Islet precursor cell (in vitro differentiated cells): ENCODE measurements around the gene SC5D.
A peak's percentile ranks its signal among the peaks of the same experiment; 100 is the strongest.

Source experiments
- DNase-seq: peaks from one replicate; pipeline ENCODE4 v3.0.0-alpha.2; 2018

The SC5D gene, protein sequence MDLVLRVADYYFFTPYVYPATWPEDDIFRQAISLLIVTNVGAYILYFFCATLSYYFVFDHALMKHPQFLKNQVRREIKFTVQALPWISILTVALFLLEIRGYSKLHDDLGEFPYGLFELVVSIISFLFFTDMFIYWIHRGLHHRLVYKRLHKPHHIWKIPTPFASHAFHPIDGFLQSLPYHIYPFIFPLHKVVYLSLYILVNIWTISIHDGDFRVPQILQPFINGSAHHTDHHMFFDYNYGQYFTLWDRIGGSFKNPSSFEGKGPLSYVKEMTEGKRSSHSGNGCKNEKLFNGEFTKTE

DNA sequence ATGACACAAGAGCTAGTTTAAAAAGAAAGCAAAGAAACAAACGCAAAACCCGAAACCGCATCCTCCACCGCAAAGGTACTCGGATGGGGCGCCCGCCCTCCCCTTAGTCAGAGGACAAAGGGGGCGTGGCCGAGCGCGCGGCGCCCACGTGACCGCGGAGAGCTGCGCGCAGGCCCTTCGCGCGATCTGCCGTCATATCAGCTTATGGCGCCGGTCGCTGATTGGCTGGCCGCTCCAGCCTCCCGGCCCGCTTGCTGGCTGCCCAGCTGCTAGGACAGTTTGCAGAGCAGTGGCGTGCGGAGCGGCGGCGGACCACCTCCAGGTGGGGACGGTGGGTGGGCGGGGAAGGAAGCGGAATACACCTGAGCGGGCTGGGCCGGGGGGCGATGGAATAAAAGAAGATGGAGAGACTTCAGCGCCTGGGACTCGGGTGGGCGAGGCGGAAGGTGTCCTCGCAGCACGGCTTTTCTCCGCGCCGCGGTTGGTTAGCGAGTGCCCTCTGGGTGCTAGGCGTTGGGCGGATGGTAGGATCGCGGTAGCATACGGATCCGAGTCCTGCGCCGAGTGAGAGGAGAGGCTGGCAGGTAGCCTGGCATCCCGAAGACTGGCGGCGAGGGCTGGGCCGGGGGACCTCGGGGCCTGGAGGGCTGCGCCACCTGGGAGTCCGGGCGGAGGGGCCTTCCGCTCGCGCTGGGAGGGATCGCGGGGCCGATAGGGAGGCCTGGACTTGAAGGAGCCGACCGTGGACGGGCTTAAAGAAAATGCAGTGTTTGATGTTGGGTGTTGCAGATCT, at the start of gene SC5D:
TSS of gene SC5D (plus strand) at position 277 of the 793 bp plus-strand sequence. CDS start 10,605 bp downstream, outside the sequence.
- DNase-seq: peak; percentile 97

DNA sequence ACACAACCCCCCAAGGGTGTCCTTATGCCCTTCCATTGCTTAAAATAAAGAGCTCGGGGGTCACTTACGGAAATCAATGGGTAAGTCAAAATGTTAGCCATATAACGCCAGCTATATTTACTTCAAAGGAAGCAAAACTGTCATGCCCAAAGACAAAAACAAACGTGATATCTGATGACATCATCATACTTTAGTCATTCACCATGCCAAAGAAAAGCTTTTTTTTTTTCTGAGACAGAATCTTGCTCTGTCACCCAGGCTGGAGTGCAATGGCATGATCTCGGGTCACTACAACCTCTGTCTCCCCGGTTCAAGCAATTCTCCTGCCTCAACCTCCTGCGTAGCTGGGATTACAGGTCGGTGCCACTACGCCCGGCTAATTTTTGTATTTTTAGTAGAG, 47.7 kb upstream of the SC5D start:
- no peak for DNase-seq

DNA sequence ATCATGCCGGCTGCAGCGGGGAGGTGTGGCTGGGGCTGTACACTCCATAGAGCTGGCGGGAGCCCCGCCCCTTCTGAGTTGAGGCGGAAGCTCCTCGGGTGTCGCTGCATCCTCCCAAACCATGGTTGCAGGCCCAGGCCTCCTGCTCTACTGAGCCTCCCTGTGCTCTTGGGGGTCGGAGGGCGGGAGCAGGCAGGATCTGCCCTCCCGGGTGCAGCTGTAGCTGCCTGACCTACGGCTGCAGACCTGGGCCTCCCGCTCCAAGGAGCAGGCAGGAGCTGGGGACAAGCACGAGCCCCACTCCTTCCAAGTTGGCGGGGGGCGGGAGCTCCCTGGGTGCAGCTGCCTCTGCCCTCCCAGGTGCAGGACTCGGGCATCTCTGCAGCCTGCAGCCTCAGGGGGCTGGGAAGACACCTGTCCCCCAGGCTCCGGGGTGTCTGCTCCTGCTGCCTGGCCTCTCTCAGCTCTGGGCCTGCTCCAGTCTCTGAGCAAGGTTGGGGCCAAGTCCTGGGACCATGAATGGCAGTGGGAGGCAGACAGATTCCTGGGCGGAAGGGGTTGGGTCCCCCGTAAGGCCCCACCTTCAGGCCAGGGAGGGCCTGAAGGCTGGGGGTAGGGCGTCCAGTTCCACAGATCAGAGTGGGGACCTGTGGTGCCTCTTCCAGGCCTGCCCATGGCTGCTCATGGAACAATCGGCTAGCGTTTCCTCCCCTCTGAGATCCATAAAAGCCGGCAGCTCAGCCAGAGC, 46.4 kb upstream of the SC5D start:
- DNase-seq: peak; percentile 60

DNA sequence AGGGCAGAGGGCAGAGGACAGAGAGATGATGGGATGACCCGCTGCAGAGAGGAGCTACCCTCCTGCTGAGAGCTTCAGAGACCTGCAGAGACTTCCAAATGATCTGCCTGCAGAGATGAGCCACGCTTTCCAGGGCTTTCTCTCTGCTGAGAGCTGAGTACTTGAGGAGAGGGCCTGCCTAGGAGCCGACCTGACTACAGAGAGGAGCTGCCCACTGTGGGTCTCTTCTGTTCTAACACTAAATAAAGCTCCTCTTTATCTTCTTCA, 45.9 kb upstream of the SC5D start:
- DNase-seq: no peak

DNA sequence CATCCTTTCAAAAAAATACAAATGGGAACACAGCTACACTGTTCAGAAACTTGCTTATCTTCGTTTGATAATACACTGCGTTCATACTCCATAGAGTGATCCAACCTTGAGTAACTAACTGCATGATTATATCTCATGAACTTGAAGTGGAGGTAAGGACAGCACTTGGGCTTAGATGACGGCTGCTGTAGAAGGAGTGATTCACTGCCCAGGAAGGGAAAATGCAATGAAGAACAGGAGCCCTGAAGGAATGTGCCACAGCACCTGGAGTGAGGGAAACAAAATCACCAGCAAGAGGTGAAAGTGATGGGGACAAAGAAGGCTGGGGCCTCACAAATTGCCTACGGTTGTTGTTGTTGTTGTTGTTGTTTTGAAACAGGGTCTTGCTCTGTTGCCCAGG, 44.1 kb upstream of the SC5D start:
- DNase-seq: no peak

DNA sequence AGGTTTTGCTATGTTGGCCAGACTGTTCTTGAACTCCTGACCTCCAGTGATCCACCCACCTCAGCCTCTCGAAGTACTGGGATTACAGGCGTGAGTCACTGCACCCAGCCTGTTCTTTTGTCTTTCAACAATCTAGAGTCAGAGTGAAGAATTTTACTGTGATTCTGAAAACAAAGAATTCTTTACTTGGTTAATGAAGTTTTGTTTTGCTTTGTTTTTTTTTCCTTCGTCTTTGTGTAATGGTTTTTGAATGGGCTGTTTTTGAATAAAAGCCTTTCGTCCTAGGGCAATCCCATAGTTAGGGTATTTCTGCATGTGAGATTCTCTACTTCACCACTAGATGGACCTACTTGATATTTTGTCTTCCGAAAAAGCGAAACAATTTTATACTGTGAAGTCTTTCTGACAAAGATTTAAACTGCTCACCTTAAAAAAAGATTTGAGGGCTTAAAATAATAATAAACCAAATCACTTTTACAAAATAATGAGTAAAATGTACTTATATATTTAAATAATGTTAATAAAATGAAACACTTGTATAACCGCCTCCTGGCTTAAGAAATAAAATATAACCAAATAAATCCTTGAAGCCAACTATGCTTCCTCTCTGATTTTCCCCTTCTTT, 43.4 kb upstream of the SC5D start:
- peak; percentile 64 for DNase-seq

DNA sequence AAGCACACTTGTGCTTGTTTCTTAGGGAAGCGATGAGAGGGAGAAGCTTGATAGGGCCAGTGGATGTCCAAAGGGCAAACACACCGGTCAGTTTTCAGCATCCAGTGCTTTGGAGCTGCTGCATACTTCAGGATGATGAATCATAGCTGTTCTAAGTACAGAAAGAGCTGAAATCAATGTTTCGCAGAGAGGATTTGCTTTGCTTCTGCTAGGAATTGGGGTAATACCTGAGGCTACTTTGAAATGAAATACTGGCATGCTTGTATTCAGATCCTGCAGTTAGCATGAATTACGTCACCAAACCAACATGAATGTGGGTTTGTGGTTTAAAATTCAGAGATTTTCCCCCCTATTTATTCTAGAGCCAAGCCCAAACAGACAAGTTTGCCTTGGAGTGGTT, 41.7 kb upstream of the SC5D start:
- DNase-seq: no peak

DNA sequence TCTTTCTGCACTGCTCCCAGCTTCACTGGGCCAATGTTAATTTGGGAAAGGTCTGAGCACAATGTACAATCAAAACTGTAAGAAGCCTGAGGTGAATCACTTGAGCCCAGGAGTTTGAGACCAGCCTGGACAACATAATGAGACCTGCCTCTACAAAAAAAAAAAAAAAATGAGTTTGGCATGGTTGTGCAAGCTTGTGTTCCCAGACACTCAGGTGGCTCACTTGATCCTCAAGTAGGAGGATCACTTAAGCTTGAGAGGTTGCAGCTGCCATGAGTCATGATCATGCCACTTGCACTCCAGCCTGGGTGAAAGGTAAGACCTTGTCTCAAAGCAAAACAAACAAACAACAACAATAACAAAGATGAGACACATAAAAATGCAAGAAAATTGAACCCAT, 38.6 kb upstream of the SC5D start:
- no peak for DNase-seq

DNA sequence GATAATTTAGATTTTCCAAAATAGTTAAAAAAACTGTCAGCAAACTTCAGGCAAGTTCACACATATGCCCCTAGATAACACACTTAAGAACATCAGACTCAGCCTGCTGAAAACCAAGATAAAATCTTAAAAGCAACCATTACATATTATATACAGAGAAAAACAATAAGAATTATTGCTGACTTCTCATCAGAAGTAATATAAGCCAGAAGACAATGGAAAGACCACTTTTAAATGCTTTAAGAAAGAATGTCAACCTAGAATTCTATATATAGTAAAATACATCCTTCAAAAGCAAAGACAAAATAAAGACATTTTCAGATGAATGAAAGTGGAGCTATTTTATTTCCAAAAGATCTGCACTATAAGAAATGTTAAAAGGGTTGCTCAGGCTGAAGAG, 37.8 kb upstream of the SC5D start:
- DNase-seq: no peak

DNA sequence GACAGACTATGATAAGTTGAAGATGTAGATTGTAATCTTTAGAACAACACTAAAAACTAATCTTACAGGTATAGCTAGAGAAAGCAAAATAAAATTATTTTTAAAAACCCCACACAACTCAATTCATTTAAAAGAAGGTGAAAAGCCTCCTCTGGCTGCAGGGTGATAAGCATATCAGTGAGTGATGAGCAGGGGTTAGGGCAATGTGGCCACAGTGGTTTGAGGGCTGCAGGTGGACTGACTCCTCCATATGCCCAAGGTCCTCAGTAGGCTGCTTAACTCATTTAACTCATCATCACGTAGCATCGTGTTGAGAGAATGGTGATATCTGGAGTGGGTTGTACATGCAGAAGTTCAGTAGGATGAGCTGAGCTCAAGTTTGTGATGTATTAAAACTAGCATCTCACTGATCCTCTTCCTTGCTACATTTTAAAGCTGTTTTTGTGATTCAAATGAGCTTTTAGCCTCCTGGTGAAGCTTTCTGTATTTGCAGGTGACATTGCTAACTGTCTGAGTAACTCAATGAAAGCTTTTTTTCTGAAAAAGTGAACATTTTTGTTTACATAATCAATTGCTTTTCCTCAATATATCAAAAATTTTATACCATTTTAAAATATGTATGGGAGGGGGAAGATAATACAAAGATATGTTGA, 37.0 kb upstream of the SC5D start:
- DNase-seq: no peak

DNA sequence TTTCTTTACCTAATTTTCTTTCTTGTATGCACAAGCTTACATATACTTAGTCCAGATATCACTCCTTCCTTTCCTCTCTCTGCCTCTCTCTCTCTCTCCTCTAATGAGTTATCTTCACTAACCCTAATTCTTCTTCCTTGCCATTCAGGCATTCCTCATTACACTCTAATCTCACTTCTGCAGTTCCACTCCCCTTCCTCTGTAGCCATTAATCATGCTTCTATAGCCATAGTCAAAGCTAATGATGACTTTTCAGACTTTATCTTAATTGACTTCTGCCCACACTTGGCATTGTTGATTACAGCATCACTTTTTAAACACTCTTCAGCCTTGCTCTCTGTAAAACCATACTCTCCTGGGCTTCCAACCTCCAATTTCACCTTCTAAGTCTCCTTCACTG, 35.3 kb upstream of the SC5D start:
- DNase-seq: no peak

DNA sequence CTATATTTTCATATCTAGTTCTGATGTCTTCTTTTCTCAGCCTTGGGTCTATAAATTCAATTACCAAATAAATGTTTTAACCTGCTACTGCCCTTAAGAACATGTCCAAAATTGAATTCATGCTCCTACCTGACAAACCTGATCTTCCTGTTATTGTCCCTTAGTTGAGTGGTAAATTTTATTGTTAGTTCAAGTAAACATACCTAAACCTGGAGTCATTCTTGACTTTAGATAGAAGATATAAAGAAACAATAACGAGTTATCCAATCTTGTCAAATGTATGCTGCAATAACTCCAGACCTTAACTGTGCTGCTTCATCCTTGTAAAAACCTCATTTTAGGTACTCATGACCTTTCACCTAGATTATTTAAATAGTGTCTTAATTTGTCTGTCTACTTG, 34.6 kb upstream of the SC5D start:
- DNase-seq: no peak

DNA sequence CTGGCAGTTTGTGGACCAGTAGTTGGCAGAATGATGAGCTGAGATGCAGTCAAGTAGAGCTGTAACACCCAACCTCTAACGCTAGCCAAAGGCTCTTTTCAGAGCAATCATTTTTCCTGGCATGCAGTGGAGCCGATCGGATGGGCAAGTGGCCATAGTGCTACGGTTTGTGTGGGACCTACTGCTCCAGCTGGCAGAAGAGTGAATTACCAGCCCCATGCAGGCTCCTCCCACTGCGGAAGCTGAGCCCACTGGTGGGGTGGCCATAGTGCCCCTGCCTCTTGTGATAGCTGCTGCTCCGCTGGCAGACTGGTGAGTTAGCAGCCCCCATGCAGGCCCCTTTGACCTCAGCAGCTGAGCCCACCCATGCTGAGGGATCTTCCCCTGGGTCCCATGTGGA, 27.0 kb upstream of the SC5D start:
- DNase-seq: no peak

DNA sequence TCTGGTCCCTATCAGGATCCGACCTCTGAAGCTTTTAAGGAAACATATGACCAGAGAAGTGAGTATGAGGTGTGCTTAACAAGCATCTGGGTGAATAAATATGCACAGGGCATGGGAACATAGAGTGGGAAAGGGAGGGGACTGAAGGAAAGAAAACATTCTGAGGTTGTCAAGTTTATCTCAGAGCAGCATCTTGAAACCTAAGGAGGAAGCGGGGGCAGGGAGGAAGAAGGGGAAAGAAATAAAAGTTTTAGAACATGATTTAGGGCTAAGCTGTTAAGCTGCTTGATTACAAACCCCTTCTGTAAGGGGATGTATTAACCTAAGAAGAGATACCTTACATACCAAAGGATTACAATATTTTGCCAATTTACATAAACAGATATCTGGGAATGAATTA, 24.0 kb upstream of the SC5D start:
- DNase-seq: no peak

DNA sequence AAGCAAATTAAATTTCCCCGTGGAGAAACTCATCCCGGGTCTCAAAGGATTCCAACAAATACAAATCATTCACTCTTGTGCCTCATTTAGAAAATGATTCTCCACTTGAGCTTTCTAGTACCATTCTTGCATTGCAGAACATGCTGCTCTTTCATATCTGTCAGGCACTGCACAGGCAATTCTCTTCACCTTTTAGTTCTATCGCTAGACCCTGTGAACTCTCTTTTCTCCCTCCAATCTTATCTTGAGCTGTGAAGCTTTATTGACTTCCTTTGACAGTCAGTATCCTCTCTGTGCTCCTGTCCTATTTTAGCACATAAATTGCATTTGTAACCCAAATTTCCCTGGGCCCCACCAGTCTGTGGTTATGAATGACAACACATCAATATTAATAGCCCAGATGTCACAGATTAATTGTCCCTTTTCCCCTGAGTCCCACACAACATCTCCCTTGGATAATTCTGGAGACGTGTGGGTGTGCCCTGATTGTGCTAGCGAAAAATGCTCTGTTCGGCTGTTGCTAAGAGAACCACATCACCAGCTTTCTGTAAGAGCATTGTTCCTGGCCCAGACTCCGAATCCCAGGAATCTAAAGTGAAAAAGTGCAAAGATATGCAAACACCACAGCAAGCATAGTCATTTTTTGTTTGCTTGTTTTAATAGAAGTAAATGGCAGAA, 22.4 kb upstream of the SC5D start:
- no peak for DNase-seq

DNA sequence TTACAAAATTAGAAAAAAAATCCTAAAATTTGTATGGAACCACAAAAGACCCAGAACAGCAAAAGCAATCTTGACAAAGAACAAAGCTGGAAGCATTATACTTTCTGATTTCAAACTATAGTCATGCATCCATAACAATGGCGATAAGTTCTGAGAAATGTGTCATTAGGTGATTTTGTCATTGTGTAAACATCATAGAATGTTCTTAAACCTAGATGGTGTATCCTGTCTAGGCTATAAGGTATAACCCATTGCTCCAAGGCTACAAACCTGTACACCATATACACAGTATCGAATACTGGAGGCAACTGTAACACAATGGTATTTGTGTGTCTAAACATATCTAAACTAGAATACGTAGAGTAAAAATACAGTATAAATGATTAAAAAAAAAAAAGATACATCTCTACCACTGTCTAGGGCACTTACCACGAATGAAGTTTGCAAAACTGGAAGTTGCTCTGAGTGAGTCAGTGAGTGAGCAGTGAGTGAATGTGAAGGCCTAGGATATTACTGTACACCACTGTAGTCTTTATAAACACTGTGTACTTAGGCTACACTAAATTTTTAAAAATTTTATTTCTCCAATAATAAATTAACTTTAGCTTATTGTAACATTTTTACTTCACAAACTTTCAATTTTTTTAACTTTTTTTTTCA, 18.1 kb upstream of the SC5D start:
- DNase-seq: no peak

DNA sequence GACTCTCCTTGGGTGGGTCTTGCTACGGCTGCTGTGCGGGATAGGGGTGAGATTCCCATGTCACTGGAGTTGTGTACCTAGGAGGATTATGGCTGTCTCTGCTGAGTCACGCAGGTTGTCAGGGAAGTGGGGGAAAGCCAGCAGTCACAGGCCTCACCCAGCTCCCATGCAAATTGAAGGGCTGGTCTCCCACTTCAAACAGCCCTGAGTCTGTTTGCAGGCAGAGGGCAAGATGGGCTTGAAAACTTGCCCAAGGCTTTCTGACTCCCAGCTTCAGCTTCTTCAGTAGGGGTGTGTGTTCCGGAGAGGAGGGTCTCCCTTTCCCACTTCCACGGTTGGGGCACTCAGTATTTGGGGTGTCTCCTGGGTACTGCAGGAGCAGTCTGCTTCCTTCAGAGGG, 10.9 kb upstream of the SC5D start:
- no peak for DNase-seq

DNA sequence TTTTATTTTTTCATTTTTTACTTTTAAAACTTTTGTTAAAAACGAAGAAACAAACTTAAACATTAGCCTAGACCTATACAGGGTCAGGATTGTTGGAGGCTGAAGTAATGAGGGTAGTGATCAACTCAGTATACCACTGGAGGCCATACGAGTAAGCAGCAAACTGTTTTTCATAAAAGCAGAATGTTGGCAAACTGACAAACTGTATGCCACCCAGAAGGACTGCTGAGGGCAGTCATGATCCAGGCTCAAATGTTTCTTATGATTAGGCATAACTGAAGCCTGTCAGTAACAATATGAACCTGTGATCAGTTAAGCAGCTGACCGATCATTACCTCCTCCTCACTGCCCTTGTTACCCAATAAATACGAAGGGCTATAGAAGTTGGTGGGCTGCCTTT, 10.2 kb upstream of the SC5D start:
- no peak for DNase-seq

DNA sequence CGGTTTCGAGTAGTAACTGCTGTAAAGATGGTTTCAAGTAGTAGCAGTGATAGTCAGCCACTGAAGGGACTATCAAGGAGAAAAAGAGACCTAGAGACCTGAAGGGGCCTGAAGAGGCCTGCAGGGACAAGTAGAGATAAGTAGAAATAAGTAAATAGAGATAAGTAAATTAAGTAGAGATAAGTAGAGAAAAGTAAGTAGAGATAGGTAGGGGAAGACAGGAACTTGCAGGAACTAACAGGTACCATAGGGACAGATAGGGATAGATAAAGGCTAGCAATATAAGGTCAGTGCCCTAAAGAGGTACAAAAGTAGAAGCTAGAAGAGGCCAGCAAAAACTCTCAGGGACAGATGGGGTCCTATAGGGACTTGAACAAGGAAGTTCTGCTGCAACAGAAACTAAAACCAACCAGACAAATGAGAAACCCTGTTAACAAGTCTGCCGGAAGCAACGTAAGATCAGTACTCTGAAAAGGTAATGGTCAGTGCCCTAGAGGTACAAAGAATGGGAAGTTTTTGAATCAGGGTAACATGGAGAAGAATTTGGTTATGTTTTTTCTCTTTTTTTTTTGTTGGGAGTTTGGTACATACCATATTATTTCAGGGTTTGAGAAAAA, 9.6 kb upstream of the SC5D start:
- no peak for DNase-seq

DNA sequence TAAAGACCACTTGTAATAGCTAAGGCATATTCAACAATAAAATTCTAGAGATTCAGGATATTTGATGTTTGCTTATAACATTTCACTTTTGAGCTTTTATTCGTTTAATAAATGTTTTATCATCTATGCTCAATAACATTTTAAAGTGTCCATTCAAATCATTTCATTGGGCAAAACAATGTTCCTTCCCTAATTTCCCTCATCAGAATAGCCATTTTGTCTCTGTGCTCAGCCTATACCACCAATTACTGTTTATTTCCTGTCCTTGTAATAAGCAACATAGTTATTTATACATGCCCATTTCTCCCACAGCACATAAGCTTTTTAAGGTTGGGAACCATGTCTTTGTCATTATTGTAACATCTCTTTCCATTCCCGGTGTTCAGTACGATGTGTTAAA, 1.3 kb upstream of the SC5D start:
- no peak for DNase-seq

DNA sequence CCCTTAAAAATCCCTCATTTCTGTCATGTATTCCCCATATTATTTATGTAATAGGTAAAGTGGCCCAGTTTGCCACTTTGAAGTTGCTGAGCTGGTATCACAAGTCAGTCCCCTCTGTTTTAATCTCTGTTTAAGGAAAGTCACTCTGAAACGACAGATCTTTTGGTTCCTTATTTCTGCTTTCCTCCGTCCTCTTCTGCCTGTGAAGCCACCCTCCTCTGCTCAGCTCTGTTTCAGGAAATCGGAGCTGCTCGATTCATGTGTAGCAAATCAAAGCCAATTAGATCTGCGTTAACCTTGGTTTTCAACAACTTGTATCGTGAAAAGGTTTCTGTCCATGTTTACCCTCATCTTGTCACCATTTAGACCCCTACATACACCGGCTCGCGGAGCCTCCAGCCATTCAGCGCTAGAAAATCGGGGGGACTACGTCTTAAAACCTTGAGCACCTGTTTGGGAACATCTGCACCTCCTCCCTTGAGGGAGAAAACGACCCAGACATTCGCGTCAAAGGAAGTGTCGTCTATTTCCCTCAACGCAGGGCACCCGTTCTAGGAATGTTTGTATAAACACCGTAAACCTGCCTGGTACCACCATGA, 576 bp upstream of the SC5D start:
- no peak for DNase-seq
